SK-N-MC (cell line): Measurements from ENCODE around the gene PHF8.

ENCODE experiments used
- EZH2 ChIP-seq: fragments of 200-600 bp; sonication (generic); IDR thresholded peaks from one replicate; pipeline ENCODE4 v1.6.1; 2017; ENCODE audit warnings: antibody characterized with exemption
- FOXP2 ChIP-seq: optimal IDR thresholded peaks from 2 replicates; pipeline ENCODE3; 2011; ENCODE audit warnings: mild to moderate bottlenecking, moderate library complexity; ENCODE audit not compliant: insufficient read depth; ENCODE audit errors: extremely low read length, control extremely low read depth

DNA sequence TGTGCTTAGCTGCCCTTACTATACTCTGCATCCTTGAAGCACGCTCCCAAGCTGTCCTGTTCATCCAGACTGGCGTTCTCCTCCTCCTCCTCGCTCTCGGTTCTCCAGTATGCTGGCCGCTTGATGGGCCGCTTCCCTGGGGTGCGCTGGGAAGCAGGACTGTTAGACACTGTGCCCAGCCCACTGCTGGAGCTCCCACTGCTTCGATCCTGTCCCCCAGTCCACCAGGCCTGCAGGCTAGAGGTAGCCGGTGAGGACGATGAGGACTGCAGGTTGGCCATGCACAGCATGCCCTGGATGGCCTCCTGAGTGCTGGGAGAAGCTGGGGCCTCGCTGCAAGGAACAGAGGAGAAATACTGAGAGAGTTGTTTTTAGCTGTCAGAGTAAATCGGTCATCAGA lies 59.4 kb downstream of the PHF8 start:
- TF ChIP-seq EZH2 (no peak), FOXP2 (no peak)
